ENCODE data around the gene SETBP1.

Gene SETBP1

DNA sequence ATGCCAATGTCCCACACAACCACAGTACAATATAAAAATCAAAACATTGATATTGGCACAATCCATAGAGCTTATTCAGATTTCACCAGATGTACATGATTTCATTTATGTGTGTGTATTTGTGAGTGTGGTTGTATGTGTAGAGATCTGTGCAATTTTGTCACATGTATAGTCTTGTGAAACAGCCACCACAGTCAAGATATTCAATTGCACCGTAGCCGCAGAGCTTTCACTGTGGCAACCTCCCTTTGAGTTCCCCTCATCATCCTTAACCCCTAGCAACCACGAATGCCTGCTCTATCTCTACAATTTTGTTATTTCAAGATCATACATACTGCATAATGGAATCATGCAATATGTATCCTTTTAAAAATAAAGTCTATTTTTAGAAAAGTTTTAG, 391.3 kb downstream of the SETBP1 start:
- DNase-seq (ENCODE audit: low spot score): no peak

DNA sequence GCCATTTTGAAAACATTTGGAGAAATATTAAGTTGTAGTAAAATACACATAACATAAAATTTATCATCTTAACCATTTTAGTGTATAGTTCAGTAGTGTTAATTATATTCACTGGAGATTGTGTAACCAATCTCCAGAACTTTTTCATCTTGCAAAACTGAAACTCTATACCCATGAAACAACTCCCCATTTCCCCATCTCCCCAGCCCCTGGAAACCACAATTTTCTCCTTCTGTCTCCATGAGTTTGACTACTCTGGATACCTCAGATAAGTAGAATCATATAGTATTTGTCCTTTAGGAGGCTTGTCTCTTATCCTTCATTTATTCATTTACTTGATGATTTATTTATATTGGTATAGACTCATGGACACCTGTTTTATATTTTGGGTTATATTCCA, 392.9 kb downstream of the SETBP1 start:
- no peak for DNase-seq (ENCODE audit: low spot score)

DNA sequence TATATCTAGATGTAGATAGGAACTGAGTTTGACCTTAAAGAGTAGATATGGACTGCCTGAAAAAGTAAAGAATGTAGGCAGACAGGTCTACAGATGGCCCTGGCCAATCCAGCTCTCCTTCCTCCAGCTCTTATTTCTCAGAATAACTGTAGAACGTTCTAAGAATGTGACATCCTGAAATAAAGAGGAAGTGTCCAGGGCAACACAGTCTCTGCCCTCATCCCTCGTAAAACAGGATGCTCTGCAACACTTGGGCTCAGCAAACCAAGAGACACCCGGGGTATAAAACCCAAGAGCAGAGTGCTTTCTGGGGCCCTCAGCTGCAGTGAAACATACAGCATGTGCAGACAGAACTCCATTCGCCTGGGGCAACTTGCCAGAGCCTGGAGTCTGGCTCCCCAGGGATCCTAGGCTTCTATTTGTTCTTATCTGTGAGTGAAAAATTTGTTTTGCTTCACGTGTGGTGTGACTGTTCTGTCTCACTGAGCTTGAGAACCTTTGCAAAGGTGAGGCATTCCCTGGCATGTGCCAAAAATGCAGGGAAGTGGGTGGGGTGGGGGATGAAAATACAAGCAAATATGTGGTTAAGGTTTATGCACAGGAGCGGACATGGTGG, 401.0 kb downstream of the SETBP1 start:
- no peak for DNase-seq (ENCODE audit: low spot score)

DNA sequence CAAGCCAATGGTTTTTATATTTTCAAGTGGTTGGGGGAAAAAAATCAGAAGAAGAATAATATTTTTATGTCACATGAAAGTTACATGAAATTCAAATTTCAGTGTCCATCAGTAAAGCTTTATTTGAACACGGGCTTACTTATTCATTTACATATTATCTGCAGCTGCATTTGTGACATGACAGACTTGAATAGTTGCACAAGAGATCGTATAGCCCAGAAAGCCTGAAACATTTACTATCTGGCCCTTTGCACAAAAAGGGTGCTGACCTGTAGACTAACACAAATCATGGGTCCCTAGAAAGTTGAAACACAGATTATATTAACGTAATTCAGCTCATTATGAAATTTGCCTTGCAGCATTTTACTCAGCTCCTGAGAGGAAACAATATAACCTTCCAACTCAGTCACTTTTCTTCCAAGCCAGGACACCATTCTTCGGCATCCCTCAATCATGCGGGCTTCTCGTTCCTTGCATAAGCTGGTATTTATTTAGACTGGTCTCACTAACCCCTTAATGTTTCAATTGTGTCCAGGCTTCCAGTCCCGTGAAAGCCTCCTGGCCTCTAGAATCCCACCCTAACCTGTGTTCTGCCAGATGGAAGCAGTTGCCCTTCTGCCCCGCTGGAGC, 402.7 kb downstream of the SETBP1 start:
- no peak for DNase-seq (ENCODE audit: low spot score)

DNA sequence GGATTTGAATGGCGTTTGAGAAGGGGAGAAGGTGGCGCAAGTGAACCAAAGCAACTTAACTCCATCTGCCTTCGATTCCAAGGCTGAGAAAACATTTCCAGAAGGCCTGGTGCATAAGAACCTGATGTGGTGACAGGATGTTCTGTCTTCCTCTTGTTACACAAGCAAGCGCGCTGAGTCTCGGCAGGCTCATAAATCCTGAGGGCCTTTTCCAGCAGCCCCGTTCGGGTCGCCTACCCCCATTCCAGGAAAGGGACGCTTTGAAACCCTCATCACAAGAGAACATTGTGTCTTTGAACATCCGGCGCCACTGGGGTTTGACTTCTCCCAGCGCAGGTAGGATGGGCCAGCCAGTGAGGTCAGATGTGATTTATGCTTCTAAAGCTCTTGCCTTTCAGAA, 403.5 kb downstream of the SETBP1 start:
- DNase-seq (ENCODE audit: low spot score): no peak

DNA sequence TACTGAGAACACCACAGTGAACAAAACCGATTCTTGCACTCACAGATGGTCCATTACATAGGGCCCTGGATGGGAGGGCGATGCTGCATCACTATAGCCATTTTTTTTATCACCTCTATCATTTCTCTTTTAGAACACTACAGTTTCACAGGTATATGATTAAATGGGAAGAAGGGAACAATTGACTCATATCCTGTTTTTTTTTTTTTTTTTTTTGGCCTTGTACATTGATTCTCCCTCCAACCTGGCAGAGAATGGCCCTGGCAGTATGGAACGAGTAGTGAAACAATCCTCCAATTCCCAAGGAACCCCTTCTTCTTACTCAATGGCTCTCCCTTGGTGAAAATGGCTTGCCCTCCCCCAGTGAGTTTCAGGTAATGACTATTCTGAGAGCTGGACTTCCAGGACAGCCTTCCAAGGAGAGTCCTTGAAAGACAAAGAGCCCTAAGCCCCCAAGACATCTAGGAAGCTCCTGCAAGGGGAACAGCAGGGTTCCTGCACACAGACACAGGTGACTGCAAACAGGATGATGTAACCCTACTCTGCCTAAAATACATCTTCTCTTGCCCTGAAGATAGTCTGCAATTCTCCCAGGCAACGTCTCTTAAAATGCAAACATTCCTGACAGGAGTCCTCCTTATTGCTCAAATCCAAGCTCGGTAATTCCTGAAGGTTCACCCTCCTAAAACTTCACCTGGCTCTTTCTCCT, 405.4 kb downstream of the SETBP1 start:
- DNase-seq (ENCODE audit: low spot score): no peak

DNA sequence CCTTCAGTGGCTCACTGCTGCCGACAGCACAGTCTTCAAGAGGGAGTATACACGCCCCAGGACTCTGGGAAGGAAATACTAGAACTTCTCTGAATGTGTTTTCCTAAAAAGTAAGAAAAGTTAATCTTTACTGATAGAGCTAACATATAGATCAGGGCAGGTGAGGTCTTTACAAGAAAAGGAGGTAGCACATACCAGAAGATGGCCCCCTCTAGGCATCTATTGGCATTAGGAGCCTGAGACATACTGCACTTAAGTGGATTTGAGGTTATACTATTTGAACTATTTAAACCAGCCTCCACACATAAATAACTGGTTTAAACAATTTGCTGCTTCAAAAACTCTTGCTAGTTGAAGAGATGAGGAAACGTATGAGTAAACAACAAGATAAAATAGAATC, 406.1 kb downstream of the SETBP1 start:
- no peak for DNase-seq (ENCODE audit: low spot score)

DNA sequence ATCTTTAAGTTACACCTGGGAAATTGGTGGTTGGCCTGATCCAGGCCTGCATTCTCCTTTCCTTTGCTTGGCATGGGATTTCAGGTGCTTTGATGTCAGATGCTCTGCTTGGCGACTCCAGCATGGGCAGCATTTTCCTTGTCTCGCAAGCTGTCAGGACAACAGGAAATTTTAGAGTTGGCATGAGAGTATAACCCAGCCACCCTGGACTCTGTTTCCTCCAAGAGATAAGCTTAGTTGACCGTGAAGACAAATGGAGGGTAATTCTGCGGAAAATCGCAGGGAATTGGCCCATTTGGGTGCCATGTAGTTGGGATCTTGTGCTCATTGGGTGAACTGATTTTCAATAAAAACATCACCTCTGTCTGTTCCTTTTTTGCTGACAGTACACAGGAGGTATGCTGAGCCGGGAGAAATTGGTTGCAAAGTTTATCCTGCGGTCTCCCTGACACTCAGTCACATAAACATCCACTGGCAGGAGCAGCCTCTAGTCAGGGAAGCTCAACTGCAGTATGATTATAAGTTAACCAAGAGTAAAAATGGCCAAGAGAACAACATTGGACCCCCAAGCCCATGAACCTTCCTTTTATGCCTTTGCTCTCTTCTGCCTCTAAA, 409.9 kb downstream of the SETBP1 start:
- DNase-seq (ENCODE audit: low spot score): no peak

DNA sequence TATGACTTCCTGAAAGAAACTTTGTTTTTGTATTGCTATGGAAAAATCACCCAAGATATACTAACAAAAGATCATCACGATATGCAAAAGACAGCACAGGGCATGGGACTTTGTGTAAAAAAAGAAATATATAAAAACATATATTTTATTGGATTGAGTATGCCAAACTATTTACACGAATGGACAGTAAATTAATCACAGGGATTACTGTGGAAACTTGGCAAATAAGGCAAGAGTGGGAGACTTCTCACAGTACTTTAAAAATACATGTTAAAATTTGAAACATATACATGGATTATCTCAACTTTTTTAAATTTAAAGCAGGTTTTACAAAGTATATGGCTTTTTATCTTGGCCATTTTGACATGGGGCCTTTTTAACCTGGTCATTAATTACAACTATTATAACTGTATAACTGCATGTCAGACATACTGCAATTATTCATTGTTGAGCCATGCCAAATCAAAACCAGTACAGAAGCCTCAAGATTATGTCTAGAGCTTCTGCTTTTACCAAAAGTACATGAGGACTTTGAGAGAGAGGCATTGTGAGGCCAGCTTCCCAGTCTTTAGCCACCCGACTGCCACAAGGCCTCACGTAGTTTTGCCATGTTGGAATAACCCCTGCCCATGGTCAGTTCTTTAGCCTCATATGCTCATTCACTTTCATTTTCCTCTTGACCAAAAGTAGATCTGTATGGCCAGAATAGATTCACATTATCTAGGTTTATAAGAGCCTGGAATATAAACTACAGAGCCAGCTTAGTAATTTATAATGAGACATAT, 419.8 kb downstream of the SETBP1 start:
- DNase-seq (ENCODE audit: low spot score): no peak

DNA sequence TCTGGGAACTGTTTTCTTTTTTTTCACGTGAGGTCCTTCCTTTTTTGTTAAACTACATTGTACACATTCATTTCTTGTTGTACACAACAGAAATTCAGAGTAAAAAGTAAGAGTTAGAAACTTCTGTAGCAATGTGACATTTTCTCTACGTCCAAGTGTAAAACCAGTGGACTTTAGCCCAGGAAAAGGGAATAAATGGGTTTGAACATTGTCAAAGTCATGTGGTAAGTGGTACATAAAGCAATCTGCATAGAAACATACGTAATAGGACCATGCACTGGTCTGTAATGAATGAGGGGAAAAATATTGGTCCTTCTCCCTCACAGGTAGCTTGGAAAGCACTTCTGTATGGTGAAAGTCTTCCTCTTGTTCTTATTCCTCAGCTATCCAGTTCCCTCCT, 421.4 kb downstream of the SETBP1 start:
- no peak for DNase-seq (ENCODE audit: low spot score)

DNA sequence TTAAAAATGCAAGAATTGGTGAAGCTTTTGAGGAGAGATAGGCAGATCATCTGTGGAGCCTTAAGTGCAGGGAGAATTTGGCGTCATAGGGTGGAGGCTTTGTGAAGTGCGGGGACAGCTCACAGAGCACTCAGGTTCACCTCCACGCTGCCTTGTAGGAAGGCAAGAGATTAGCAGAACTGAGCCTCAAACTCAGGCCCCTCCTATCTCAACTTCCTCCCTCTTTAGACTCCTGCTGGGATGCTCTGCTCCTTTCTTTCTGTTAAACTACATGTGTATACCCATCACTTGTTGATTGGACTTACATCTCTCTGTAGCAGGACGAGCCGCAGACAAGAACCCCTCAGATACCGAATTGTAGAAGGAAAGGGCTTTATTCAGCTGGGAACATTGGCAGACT, 422.2 kb downstream of the SETBP1 start:
- DNase-seq (ENCODE audit: low spot score): no peak

DNA sequence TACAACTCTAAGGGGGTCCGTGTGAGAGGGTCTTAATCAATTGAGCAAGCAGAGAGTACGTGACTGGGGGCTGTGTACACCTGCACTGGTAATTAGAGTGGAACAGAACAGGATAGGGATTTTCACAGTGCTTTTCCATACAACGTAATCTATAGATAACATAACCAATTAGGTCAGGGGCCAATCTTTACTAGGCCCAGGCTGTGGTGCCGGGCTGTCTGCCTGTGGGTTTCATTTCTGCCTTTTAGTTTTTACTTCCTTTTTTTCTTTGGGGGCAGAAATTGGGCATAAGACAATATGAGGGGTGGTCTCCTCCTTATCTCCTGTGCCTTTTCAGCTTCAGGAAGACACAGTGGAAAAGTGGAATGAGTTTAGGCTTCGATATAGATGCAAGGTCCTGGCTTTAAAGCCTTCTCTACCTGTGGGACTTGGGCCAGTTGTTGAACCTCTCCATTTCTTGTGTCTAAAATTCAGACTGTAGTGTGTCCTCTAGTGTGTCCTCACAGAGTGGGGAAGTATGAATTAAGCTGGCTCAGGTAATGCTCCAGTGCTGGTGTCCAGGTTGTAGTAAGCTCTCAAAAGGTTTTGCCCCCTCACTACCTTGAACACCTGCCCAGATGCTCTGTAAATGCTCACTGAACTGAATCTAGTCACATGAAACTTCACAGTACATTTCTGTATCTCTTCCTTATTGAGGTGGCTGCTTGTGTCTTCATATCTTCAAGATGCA, 422.8 kb downstream of the SETBP1 start:
- no peak for DNase-seq (ENCODE audit: low spot score)

DNA sequence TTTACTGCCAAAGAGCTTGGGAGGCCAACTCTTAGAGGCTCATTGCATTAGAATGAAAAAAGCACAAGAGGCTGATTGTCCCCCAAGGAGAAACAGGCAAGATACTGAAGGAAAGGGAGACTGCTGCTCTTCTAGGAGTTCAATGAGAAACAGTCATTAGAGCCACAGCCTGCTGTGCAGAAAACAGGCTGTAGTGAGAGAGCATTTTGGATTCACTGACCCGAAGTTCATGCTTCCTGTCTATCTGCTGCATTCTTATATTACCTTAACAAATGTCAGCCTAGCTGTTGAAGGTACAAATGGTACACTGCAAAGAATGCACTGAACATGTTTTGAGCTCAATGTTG, 423.3 kb downstream of the SETBP1 start:
- no peak for DNase-seq (ENCODE audit: low spot score)

DNA sequence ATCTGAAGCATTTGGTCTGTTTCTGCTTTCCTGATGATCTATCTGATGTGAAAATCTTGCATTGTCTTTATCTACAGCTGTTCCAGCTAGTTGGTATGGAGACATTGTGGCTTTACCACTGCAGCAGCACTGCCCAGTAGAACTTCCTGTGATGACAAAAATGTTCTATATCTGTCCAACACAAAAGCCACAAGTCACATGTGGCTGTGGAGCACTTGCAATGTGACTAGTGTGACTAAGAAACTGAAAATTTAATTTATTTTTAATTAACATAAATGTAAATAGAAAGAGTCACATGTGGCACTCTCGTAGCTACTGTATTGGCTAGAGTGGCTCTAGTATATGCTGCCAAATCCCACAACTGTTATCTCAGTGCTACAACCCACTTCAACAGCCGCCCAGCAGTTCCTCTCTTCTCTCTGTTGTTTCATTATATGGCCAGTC, 425.7 kb downstream of the SETBP1 start:
- no peak for DNase-seq (ENCODE audit: low spot score)

DNA sequence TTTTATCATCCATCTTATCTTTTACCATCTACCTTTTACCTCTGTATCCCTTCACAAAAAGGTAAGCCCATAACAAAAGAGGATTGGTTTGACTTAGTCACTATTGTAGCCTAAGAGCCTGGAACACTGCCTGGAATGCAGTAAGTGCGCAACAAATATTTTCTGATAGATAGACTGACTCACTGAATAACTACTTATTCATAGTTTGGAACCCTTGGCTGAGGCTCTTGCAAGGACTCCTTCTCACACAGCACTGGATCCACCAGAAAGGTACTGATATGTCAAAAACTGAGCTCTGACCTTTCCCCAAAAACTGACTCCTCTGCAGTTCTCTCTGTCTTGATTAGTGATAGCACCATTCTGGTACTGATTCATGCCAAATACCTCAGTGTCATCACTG, 426.7 kb downstream of the SETBP1 start:
- no peak for DNase-seq (ENCODE audit: low spot score)

DNA sequence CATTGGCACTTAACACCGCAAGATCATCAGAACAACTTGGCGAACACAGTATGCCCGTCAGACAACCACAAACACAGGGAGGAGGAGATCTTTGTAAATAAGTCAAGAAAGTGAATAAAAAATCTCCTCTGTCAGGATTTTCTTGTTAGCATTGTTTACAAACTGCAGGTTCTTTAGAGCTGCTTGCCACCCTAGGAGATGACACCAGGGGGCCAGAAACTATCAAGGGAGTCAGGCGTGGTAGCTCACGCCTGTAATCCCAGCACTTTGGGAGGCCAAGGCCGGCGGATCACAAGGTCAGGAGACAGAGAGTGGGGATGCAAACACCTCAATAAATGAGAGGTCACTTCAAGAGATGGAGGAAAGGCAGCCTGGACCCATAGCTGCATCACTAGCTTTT, 428.1 kb downstream of the SETBP1 start:
- no peak for DNase-seq (ENCODE audit: low spot score)

DNA sequence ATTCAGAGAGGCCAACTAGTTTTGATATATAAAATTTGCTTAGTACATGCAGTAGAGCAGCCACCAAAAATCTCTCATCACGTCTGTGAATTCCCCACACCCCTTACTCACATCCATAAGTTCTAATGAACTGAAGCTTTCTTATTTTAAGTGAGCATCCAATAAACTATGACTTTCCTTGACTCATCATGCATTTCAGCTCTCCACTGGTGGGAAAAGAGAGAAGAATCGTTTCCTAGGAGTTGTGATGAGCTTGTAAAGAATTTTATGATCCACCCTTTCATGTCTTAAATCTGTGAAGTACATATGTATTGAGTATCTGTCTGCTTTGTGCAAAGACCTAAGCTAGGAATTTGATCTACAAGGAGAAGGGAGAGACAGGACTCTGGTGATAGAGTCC, 428.6 kb downstream of the SETBP1 start:
- DNase-seq (ENCODE audit: low spot score): no peak

DNA sequence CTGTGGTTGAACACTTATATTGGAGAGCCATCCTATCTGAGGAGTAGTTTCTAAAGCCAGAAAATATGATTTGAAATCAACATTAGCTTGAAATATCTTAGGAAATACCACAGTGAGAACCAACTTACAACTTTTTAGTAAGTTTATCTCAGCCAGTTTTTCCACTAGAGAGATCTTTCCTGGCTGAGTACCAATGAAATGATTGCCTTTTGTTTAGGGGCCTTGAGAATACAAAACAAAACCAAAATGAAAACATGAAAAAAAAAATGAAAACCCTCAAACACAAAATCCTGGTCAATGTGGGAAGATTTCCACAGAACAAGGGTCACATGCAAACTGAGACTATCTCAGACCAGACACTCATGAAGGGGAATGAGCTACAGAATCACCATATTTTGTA, 429.0 kb downstream of the SETBP1 start:
- DNase-seq (ENCODE audit: low spot score): no peak

DNA sequence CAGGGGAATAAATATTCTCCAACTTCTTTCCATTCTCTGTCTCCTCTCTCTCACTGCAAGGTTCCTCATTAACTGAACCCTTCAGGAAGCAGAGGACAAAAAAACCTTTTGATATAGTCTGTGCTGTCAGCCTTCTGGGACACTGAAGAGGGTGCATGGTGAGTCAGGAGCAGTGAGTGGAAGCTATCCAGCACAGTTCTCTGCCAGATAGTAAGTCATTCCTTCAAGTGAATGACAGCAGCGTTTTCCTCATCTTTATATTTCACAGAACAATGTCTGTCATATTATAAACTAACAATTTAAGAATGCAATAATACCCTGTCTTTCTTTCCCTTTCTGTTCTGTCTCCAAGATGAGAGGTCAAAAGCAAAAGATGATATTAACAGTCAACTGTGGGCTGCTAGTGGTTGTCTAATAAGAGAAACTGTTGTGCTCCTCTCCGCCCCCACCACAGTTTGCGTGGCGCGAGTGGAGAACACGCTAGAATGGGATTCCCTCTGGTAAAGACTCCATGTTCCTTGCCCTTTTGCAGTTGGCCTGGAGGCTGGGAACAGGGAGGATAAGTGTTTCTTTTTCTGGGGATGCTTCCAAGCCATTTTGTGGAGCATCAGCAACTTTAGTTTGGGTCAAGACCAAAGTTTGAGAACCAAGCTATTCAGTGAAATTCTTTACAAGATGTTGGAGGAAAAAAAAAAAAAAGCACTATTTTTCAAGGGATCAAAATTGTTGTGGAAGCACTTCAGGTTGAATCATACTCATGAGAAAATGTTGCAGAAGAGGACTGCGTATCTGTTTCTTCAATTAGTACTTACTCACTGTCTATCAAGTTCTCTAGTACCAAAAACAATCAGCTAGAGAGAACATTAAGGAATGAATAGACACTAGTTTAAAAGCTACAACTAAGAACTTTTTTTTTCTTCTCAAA, 430.2 kb downstream of the SETBP1 start:
- DNase-seq (ENCODE audit: low spot score): no peak

DNA sequence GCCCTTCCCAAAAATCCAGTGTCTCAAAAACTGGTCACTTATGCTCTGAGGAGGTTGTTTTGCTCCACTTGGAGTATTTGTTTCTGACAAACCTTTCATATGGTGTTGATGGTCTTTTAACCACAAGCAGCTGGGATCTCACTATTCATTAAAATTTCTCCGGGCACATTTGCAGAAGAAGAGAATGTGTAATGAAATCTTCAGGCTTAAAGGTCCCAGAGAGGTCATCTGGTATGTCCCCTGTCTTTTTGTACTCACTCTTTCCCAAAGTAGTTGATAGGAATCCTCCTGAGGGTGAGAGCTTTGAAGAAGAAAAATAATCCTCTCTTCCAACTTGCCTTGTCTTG, 430.8 kb downstream of the SETBP1 start:
- no peak for DNase-seq (ENCODE audit: low spot score)

DNA sequence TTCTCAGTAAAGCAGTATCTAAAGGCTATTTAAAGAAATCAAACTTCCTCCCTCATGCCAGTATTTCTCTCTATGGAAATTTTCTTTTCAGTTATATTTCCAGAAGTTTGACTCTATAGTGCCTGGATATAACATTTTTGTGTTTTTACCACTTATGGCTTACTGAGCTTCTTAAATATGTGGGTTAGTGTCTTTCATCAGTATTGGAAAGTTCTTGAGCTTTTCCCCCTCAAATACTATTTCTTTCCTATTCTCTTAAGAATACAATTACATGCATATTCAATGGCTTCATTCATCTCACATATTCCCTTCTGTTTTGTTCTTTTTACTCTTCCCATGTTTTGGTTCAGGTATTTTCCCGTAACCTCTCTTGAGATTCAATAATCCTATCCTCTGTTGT, 432.0 kb downstream of the SETBP1 start:
- DNase-seq (ENCODE audit: low spot score): no peak
